ENCODE results near the gene CELA2B. TPM values are rescaled to one million over a fixed set of nuclear protein-coding genes. Genes with fewer than 3 reads are reported as not detected.

The CELA2B gene
- total and polyA plus RNA-seq, 9 of the 15 experiments (the other 6 are each of a cell fraction or from before 2014, with no cell fraction given): 0.25 to 2.1 (median 0.38) TPM; not detected in 5

DNA sequence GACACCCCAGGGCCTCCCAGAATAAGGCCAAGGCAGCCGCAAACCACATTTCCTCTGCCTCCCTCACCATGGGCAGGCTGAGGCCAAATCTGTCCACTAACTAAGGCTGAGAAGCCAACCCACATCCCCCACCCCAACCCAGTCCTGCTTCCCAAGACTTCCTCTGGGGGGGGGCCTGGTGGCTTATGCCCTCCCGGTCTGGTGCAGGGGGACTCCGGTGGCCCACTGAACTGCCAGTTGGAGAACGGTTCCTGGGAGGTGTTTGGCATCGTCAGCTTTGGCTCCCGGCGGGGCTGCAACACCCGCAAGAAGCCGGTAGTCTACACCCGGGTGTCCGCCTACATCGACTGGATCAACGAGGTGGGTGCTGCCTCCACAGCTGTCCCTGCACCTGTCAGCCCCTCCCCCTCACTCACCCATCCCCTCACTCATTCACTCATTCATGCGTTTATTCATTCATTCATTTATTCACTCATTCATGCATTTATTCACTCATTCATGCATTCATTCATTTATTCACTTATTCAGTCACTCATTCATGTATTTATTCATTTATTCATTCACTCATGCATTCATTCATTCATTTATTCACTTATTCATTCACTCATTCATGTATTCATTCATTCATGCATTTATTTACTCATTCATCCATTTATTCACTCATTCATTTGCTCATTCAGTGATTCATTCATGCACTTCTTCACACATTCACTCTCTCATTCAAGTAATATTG is 30.3 kb upstream of the CELA2B start (continued):
- no peak for TF ChIP-seq SIX5 (IDR thresholded peaks at IDR 0.05; ENCODE audit: borderline replicate concordance in 1 of 2, insufficient read depth in 1 of 2, low read depth in 1 of 2, low read length in 2 of 2)
- no peak for TF ChIP-seq TGIF2 (CRISPR knock-in tag; IDR thresholded peaks at IDR 0.05)
- TF ChIP-seq, protein P1, sequence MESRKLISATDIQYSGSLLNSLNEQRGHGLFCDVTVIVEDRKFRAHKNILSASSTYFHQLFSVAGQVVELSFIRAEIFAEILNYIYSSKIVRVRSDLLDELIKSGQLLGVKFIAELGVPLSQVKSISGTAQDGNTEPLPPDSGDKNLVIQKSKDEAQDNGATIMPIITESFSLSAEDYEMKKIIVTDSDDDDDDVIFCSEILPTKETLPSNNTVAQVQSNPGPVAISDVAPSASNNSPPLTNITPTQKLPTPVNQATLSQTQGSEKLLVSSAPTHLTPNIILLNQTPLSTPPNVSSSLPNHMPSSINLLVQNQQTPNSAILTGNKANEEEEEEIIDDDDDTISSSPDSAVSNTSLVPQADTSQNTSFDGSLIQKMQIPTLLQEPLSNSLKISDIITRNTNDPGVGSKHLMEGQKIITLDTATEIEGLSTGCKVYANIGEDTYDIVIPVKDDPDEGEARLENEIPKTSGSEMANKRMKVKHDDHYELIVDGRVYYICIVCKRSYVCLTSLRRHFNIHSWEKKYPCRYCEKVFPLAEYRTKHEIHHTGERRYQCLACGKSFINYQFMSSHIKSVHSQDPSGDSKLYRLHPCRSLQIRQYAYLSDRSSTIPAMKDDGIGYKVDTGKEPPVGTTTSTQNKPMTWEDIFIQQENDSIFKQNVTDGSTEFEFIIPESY (CRISPR knock-in tag; IDR thresholded peaks at IDR 0.05): peak; percentile 87
- peak in 1 of 2 experiments; percentile 12; a peak in 1 of 4 replicates for TF ChIP-seq KDM1A (IDR thresholded peaks at IDR 0.05)
- TF ChIP-seq RFX5 (IDR thresholded peaks at IDR 0.05; ENCODE audit: low read depth, low read length): no peak
- no peak for TF ChIP-seq TAL1 (IDR thresholded peaks at IDR 0.05)
- TF ChIP-seq PRPF4 (IDR thresholded peaks at IDR 0.05; ENCODE audit: insufficient read depth, low read depth, low read length, poor library complexity, severe bottlenecking): no peak
- TF ChIP-seq NCOA4 (IDR thresholded peaks at IDR 0.05; ENCODE audit: partially characterized antibody): no peak
- no peak for TF ChIP-seq ESRRA (IDR thresholded peaks at IDR 0.05; ENCODE audit: borderline replicate concordance, low read depth)
